ENCODE measurements around the gene DUSP8.

DUSP8 gene

DNA sequence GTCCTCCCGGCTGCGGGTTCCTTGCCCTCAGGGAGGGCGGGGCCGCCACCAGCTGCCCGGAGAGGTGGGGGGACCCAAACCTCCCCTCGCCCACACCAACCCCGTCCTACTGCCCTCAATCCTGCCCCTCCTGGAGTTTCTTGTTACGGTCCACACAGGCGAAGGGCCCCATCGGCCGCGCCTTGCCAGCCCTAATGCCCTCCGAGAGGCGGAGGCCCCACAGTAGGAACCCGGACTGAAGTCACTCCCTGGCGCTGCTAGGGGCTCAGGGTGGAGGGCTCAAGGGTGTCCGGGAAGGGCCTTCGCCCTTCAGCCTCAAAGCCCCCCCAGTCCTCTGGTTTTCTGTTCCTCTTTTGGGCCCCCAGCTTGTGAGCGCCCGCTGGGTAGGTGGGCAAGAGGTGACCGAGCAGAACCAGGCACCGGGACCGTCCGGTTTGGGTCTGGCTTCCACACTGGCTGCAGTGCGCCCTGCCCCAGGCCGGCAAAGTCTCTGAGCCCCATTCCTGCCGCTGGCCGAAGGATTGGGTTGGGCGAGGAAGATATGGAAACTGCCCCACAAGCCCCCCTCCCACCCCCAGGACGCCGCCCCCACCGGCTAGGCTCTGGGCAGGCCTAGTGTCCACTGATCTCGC, 24.5 kb downstream of the DUSP8 start:
- peaks cover 0 to 16% of the 10 kb centered on the region in 2 donors for H3K27me3 ChIP-seq
- H3K9me3 ChIP-seq: no peaks in the 10 kb centered on the region
- TF ChIP-seq, protein P1, sequence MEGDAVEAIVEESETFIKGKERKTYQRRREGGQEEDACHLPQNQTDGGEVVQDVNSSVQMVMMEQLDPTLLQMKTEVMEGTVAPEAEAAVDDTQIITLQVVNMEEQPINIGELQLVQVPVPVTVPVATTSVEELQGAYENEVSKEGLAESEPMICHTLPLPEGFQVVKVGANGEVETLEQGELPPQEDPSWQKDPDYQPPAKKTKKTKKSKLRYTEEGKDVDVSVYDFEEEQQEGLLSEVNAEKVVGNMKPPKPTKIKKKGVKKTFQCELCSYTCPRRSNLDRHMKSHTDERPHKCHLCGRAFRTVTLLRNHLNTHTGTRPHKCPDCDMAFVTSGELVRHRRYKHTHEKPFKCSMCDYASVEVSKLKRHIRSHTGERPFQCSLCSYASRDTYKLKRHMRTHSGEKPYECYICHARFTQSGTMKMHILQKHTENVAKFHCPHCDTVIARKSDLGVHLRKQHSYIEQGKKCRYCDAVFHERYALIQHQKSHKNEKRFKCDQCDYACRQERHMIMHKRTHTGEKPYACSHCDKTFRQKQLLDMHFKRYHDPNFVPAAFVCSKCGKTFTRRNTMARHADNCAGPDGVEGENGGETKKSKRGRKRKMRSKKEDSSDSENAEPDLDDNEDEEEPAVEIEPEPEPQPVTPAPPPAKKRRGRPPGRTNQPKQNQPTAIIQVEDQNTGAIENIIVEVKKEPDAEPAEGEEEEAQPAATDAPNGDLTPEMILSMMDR (IDR thresholded peaks at IDR 0.05): no peak
- intact Hi-C loops (cut with DNase I; ENCODE audit: low total_unique reads): loop anchor here (1.0 to 10.0 kb wide), 2 partner anchors 26 to 77 kb away; partner anchors contain the start of genes KRTAP5-4 and KRTAP5-5
- H3K4me3 ChIP-seq: peak overlapping the region; percentile 50 to 51
- no peaks in the 10 kb centered on the region for H3K36me3 ChIP-seq
- DNase-seq: no peak
- peaks cover 4 to 40% (median 35%) of the 10 kb centered on the region in 4 donors for H3K4me1 ChIP-seq
- peak overlapping the region; percentile 81 to 86 for H3K27ac ChIP-seq

DNA sequence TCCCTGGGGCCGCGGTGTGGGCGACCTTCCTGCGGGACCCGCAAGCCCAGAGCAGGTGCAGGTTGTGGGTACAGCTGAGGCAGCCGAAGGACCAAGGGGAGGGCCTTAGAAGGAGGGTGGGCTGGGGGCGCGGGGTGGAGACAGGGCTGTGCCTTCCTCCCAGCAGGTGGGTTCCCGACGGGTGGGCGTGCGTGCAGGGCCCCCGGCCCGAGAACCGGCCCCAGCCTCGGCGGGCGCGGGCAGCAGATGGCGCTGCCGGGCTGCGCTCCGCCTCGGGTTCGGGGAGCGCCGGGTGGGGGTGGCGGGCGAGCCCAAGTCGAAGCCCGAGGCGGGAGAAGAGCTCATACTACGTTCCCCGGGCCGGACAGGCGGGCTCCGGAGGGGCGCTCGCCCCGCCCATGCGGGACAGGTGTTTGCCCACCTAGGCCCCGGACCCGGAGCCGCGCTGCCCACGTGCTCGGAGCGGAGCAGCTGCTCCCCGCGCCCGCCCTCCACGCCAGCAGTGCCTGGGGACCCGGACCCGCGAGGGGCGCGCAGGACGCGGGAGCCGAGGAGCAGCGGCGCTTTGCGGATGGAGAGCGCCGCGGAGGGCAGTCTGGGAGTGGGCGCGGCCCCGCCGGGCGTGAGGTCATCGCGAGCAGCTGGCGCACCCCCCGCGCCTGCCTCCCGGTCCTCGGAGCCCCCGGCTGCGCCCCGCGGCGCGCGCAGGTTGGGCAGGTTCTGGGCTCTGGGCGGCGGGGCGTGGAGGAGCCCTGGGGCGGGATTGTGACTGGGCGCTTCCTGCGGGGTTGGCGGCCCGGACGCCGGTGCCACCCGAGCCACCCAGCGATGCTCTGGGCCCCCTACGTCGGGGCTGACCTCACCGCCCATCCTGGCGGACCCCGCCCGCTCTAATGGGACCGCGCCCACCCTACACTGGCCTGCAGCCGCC, 25.3 kb downstream of the DUSP8 start:
- H3K27me3 ChIP-seq: peaks cover 0 to 20% of the 10 kb centered on the region in 2 donors
- no peaks in the 10 kb centered on the region for H3K36me3 ChIP-seq
- intact Hi-C loops (cut with DNase I; ENCODE audit: low total_unique reads): loop anchor here (1.0 to 10.0 kb wide), 2 partner anchors 26 to 78 kb away; partner anchors contain the start of genes KRTAP5-4 and KRTAP5-5
- peak overlapping the region; percentile 81 to 86 for H3K27ac ChIP-seq
- TF ChIP-seq, protein P1 (IDR thresholded peaks at IDR 0.05): peak; percentile 87 to 88
- no peaks in the 10 kb centered on the region for H3K9me3 ChIP-seq
- H3K4me1 ChIP-seq: peaks cover 4 to 34% (median 30%) of the 10 kb centered on the region in 4 donors
- no peak for DNase-seq
- H3K4me3 ChIP-seq: peak overlapping the region; percentile 50 to 51

DNA sequence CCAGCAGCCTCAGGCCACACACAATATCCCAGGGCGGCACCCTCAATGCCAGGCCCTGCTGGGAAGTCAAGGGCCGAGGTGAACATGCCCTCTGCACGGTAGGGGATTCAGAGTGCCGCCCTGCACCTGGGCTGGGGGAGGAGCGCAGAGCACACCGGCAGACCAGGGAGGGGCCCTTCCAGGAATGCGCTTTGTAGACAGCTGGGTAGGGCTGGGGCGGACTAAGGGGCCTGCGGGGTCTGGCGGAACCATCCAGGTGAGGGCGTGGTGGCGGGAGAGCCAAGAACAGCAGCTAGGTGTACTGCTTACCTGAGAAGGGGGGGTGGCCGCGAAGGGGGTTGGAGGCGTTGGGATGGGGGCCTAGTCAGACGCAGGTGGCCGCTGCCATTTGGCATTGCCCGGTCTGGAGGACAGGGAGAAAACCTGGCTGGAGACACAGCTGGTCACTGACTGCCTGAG, 26.0 kb downstream of the DUSP8 start:
- H3K4me3 ChIP-seq: no peak overlapping the region

DNA sequence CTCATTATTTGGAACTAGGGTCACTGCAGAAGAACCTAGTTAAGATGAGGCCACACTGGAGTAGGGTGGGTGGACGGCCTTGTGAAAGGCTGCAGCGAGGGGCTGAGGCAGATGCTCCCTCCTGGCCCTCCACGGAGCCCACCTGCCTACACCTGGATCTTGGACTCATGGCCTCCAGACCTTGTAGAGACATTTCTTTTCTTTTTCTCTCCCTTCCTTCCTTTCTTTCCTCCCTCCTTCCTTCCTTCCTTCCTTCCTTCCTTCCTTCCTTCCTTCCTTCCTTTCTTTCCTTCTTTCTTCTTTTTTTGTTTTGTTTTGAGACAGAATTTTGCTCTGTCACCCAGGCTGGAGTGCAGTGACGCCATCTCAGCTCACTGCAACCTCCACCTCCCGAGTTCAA, 26.6 kb downstream of the DUSP8 start:
- Histone ChIP-seq H3K27ac (no peak overlapping the region), H3K4me1 (peaks cover 4 to 34% (median 30%) of the 10 kb centered on the region in 4 donors), H3K4me3 (no peak overlapping the region), H3K9me3 (no peaks in the 10 kb centered on the region), H3K27me3 (peaks cover 0 to 20% of the 10 kb centered on the region in 2 donors), H3K36me3 (no peaks in the 10 kb centered on the region)
- intact Hi-C loops (cut with DNase I; ENCODE audit: low total_unique reads): loop anchor here (10.0 kb wide), 1 partner anchor 79 kb away; the partner anchor contains the start of genes KRTAP5-4 and KRTAP5-5
- TF ChIP-seq, protein P1 (IDR thresholded peaks at IDR 0.05): no peak
- no peak for DNase-seq

More for the DNA sequence above, 26.0 kb downstream of the DUSP8 start:
- Histone ChIP-seq H3K9me3 (no peaks in the 10 kb centered on the region), H3K36me3 (no peaks in the 10 kb centered on the region), H3K27me3 (peaks cover 0 to 20% of the 10 kb centered on the region in 2 donors), H3K4me1 (peaks cover 4 to 34% (median 30%) of the 10 kb centered on the region in 4 donors), H3K27ac (no peak overlapping the region)
- intact Hi-C loops (cut with DNase I; ENCODE audit: low total_unique reads): loop anchor here (10.0 kb wide), 1 partner anchor 79 kb away; the partner anchor contains the start of genes KRTAP5-4 and KRTAP5-5
- TF ChIP-seq, protein P1 (IDR thresholded peaks at IDR 0.05): no peak
- DNase-seq: no peak

DNA sequence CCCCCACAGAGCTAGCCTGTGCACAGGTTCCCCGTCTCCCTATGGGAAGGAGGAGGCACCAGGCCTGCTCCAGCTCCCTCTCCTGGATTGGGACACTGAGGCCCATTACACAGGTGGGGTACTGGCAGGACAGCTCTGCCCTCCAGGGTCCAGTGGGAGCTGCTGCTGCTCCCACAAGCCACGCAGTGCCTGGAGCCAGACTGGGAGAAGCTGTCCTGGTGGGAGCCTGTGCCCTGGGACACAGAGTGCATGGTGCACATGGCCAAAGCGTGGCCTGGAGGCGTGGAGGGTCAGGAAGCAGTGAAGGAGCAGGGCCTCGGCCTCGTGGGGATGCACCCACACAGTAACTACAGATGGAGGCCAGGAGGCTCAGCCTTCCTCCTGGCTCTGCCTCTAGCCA, 27.5 kb downstream of the DUSP8 start:
- TF ChIP-seq, protein P1 (IDR thresholded peaks at IDR 0.05): no peak
- H3K4me3 ChIP-seq: no peak overlapping the region
- no peak for DNase-seq
- H3K9me3 ChIP-seq: no peaks in the 10 kb centered on the region
- intact Hi-C loops (cut with DNase I; ENCODE audit: low total_unique reads): loop anchor here (1.0 to 10.0 kb wide), 2 partner anchors 30 to 80 kb away; partner anchors contain the start of genes KRTAP5-4 and KRTAP5-5
- H3K27me3 ChIP-seq: peaks cover 0 to 20% of the 10 kb centered on the region in 2 donors
- no peak overlapping the region for H3K27ac ChIP-seq
- no peaks in the 10 kb centered on the region for H3K36me3 ChIP-seq
- peaks cover 4 to 34% (median 30%) of the 10 kb centered on the region in 4 donors for H3K4me1 ChIP-seq

All from tibial artery (tissue), 4 donors.